Measurements from ENCODE around the gene SLC5A10. TPM values are rescaled to one million over a fixed set of nuclear protein-coding genes. Genes with fewer than 3 reads are reported as not detected.
"Not testable (repeated sequence)": the region's sequence is repeated elsewhere in the genome, so short reads cannot be mapped to it uniquely, and the experiment has no call there.

The SLC5A10 gene
- total and polyA plus RNA-seq, 5 donors from 2014 or later: 0.05 to 0.23 (median 0.16) TPM; not detected in 1

GRCh38 chr17:19038730-19039129, 86.8 kb downstream of the SLC5A10 start:
- not testable (repeated sequence) for H3K9me3 ChIP-seq (ENCODE audit: control insufficient read depth in 2 of 2, low read length in 2 of 2); H3K9me3 Mint-ChIP-seq; H3K27me3 Mint-ChIP-seq; H3K36me3 ChIP-seq (ENCODE audit: control insufficient read depth, insufficient read depth, low read length); DNase-seq; H3K4me1 Mint-ChIP-seq; H3K4me3 ChIP-seq (ENCODE audit: low read depth, low read length); H3K4me3 Mint-ChIP-seq; H3K36me3 Mint-ChIP-seq; H3K4me1 ChIP-seq (ENCODE audit: control insufficient read depth, insufficient read depth, low read length, poor library complexity, severe bottlenecking); ATAC-seq (ENCODE audit: low read depth in 2 of 2); H3K27ac ChIP-seq (ENCODE audit: insufficient read depth, low read length, poor library complexity, severe bottlenecking); H3K27me3 ChIP-seq (ENCODE audit: control insufficient read depth, insufficient read depth, low read length); H3K27ac Mint-ChIP-seq

GRCh38 chr17:19040350-19040749, 88.4 kb downstream of the SLC5A10 start:
- not testable (repeated sequence) for H3K4me3 ChIP-seq (ENCODE audit: low read depth, low read length); H3K27me3 Mint-ChIP-seq; H3K9me3 Mint-ChIP-seq; H3K4me1 Mint-ChIP-seq; H3K27ac ChIP-seq (ENCODE audit: insufficient read depth, low read length, poor library complexity, severe bottlenecking); H3K4me1 ChIP-seq (ENCODE audit: control insufficient read depth, insufficient read depth, low read length, poor library complexity, severe bottlenecking); H3K36me3 Mint-ChIP-seq; H3K27ac Mint-ChIP-seq; H3K4me3 Mint-ChIP-seq; H3K36me3 ChIP-seq (ENCODE audit: control insufficient read depth, insufficient read depth, low read length); H3K9me3 ChIP-seq (ENCODE audit: control insufficient read depth in 2 of 2, low read length in 2 of 2); H3K27me3 ChIP-seq (ENCODE audit: control insufficient read depth, insufficient read depth, low read length); DNase-seq
- ATAC-seq (ENCODE audit: low read depth in 2 of 2): peak; percentile 38 to 56

GRCh38 chr17:19041871-19042270, 89.9 kb downstream of the SLC5A10 start:
- H3K36me3 ChIP-seq (ENCODE audit: control insufficient read depth, insufficient read depth, low read length); ATAC-seq (ENCODE audit: low read depth in 2 of 2); H3K27ac ChIP-seq (ENCODE audit: insufficient read depth, low read length, poor library complexity, severe bottlenecking): not testable (repeated sequence)

GRCh38 chr17:19042369-19042768, 90.4 kb downstream of the SLC5A10 start:
- H3K27me3 ChIP-seq (ENCODE audit: control insufficient read depth, insufficient read depth, low read length); H3K9me3 Mint-ChIP-seq; H3K27ac Mint-ChIP-seq; H3K4me3 ChIP-seq (ENCODE audit: low read depth, low read length); H3K4me1 ChIP-seq (ENCODE audit: control insufficient read depth, insufficient read depth, low read length, poor library complexity, severe bottlenecking); H3K27me3 Mint-ChIP-seq; H3K36me3 ChIP-seq (ENCODE audit: control insufficient read depth, insufficient read depth, low read length); H3K4me3 Mint-ChIP-seq; ATAC-seq (ENCODE audit: low read depth in 2 of 2); H3K9me3 ChIP-seq (ENCODE audit: control insufficient read depth in 2 of 2, low read length in 2 of 2); H3K27ac ChIP-seq (ENCODE audit: insufficient read depth, low read length, poor library complexity, severe bottlenecking); H3K4me1 Mint-ChIP-seq; DNase-seq; H3K36me3 Mint-ChIP-seq: not testable (repeated sequence)

More at GRCh38 chr17:19041871-19042270, 89.9 kb downstream of the SLC5A10 start:
- not testable (repeated sequence) for H3K4me3 ChIP-seq (ENCODE audit: low read depth, low read length); H3K27me3 Mint-ChIP-seq; H3K9me3 Mint-ChIP-seq; H3K9me3 ChIP-seq (ENCODE audit: control insufficient read depth in 2 of 2, low read length in 2 of 2); H3K27ac Mint-ChIP-seq; H3K4me1 ChIP-seq (ENCODE audit: control insufficient read depth, insufficient read depth, low read length, poor library complexity, severe bottlenecking); H3K27me3 ChIP-seq (ENCODE audit: control insufficient read depth, insufficient read depth, low read length); H3K4me1 Mint-ChIP-seq; H3K4me3 Mint-ChIP-seq; DNase-seq; H3K36me3 Mint-ChIP-seq

- H3K27me3 ChIP-seq (ENCODE audit: control insufficient read depth, insufficient read depth, low read length); H3K4me1 ChIP-seq (ENCODE audit: control insufficient read depth, insufficient read depth, low read length, poor library complexity, severe bottlenecking); ATAC-seq (ENCODE audit: low read depth in 2 of 2); H3K4me3 Mint-ChIP-seq; DNase-seq; H3K4me1 Mint-ChIP-seq; H3K9me3 ChIP-seq (ENCODE audit: control insufficient read depth in 2 of 2, low read length in 2 of 2); H3K4me3 ChIP-seq (ENCODE audit: low read depth, low read length); H3K27me3 Mint-ChIP-seq; H3K36me3 ChIP-seq (ENCODE audit: control insufficient read depth, insufficient read depth, low read length); H3K9me3 Mint-ChIP-seq; H3K36me3 Mint-ChIP-seq; H3K27ac ChIP-seq (ENCODE audit: insufficient read depth, low read length, poor library complexity, severe bottlenecking); H3K27ac Mint-ChIP-seq: not testable (repeated sequence)
Measured at GRCh38 chr17:19043032-19043431, 91.1 kb downstream of the SLC5A10 start.

GRCh38 chr17:19044643-19045042, 92.7 kb downstream of the SLC5A10 start:
- not testable (repeated sequence) for H3K27ac Mint-ChIP-seq; H3K4me1 Mint-ChIP-seq; H3K9me3 Mint-ChIP-seq; H3K4me3 Mint-ChIP-seq; DNase-seq; H3K36me3 Mint-ChIP-seq; ATAC-seq (ENCODE audit: low read depth in 2 of 2); H3K27me3 ChIP-seq (ENCODE audit: control insufficient read depth, insufficient read depth, low read length); H3K36me3 ChIP-seq (ENCODE audit: control insufficient read depth, insufficient read depth, low read length); H3K4me3 ChIP-seq (ENCODE audit: low read depth, low read length); H3K27ac ChIP-seq (ENCODE audit: insufficient read depth, low read length, poor library complexity, severe bottlenecking); H3K4me1 ChIP-seq (ENCODE audit: control insufficient read depth, insufficient read depth, low read length, poor library complexity, severe bottlenecking); H3K27me3 Mint-ChIP-seq; H3K9me3 ChIP-seq (ENCODE audit: control insufficient read depth in 2 of 2, low read length in 2 of 2)

- not testable (repeated sequence) for H3K4me3 Mint-ChIP-seq
- peak; percentile 72 to 84 for ATAC-seq (ENCODE audit: low read depth in 2 of 2)
Measured at GRCh38 chr17:19046782-19047375, 94.9 kb downstream of the SLC5A10 start, which contains the start of gene GRAP. TSS of gene GRAP (minus strand) at chr17:19046957. CDS start at chr17:19046926, 31 bp downstream.

GRCh38 chr17:19047510-19047909, 95.5 kb downstream of the SLC5A10 start:
- not testable (repeated sequence) for H3K4me1 Mint-ChIP-seq; H3K4me1 ChIP-seq (ENCODE audit: control insufficient read depth, insufficient read depth, low read length, poor library complexity, severe bottlenecking); H3K4me3 ChIP-seq (ENCODE audit: low read depth, low read length); DNase-seq; H3K9me3 Mint-ChIP-seq; ATAC-seq (ENCODE audit: low read depth in 2 of 2); H3K27me3 Mint-ChIP-seq; H3K36me3 ChIP-seq (ENCODE audit: control insufficient read depth, insufficient read depth, low read length); H3K9me3 ChIP-seq (ENCODE audit: control insufficient read depth in 2 of 2, low read length in 2 of 2); H3K27me3 ChIP-seq (ENCODE audit: control insufficient read depth, insufficient read depth, low read length); H3K27ac Mint-ChIP-seq; H3K27ac ChIP-seq (ENCODE audit: insufficient read depth, low read length, poor library complexity, severe bottlenecking); H3K4me3 Mint-ChIP-seq; H3K36me3 Mint-ChIP-seq

More at GRCh38 chr17:19046782-19047375, 94.9 kb downstream of the SLC5A10 start, which contains the start of gene GRAP:
- not testable (repeated sequence) for H3K27ac Mint-ChIP-seq; H3K9me3 ChIP-seq (ENCODE audit: control insufficient read depth in 2 of 2, low read length in 2 of 2); H3K27me3 ChIP-seq (ENCODE audit: control insufficient read depth, insufficient read depth, low read length); H3K9me3 Mint-ChIP-seq; H3K4me1 Mint-ChIP-seq; H3K27me3 Mint-ChIP-seq; H3K36me3 Mint-ChIP-seq; H3K4me3 ChIP-seq (ENCODE audit: low read depth, low read length); H3K27ac ChIP-seq (ENCODE audit: insufficient read depth, low read length, poor library complexity, severe bottlenecking); H3K4me1 ChIP-seq (ENCODE audit: control insufficient read depth, insufficient read depth, low read length, poor library complexity, severe bottlenecking); DNase-seq; H3K36me3 ChIP-seq (ENCODE audit: control insufficient read depth, insufficient read depth, low read length)

All from CD4-positive, CD25-positive, alpha-beta regulatory T cell (primary cell).